ENCODE measurements around the gene CRADD. TPM values are rescaled to one million over a fixed set of nuclear protein-coding genes. Genes with fewer than 3 reads are reported as not detected.
"Not testable (repeated sequence)": the region's sequence is repeated elsewhere in the genome, so short reads cannot be mapped to it uniquely, and the experiment has no call there.

The CRADD gene
- total RNA-seq, 1 donor from 2014 or later, result 41.2 TPM

DNA sequence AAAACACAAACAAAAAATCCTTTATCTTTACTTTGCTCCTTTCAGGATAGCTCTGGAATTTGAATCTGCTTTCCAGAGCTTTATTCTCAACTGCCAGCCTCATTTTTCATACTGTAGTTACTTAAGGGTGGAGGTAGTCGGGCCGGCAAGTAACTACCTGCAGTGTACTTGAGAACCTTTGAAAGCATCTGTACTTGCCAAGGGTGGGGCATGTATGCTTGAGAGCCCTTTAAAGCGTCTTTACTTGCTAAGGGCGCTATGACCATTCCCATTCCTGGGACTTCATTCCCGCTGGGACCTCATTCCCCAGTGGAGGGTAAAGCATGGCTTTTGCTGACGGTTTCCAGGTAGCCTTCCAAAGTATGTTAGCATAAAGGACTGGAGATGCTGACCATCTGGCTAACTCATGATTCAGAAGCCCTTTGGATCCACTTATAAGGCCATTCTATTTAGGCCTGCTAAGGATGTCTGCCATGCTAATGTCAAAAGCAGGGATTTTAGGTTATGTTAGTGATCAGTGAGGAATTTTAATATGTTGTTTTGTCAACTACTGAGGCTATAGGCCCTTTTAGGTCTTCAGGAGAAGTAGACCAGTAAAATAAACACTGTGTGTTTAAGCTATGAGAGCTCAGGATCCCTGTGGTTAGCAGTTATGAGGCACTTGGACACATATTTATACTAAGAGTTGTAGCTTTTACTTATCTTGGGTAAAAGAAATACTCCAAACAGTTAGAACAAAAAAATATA lies 74.9 kb downstream of the CRADD start:
- H3K4me1 ChIP-seq, result no peaks in the 10 kb centered on the region
- no peak for TF ChIP-seq EZH2 (IDR thresholded peaks at IDR 0.05)
- TF ChIP-seq, protein P1, sequence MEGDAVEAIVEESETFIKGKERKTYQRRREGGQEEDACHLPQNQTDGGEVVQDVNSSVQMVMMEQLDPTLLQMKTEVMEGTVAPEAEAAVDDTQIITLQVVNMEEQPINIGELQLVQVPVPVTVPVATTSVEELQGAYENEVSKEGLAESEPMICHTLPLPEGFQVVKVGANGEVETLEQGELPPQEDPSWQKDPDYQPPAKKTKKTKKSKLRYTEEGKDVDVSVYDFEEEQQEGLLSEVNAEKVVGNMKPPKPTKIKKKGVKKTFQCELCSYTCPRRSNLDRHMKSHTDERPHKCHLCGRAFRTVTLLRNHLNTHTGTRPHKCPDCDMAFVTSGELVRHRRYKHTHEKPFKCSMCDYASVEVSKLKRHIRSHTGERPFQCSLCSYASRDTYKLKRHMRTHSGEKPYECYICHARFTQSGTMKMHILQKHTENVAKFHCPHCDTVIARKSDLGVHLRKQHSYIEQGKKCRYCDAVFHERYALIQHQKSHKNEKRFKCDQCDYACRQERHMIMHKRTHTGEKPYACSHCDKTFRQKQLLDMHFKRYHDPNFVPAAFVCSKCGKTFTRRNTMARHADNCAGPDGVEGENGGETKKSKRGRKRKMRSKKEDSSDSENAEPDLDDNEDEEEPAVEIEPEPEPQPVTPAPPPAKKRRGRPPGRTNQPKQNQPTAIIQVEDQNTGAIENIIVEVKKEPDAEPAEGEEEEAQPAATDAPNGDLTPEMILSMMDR (IDR thresholded peaks at IDR 0.05), result no peak
- TF ChIP-seq EZH2phosphoT487 (IDR thresholded peaks at IDR 0.05), result no peak
- H3K4me2 ChIP-seq, result no peak overlapping the region
- no peak overlapping the region for H3K9ac ChIP-seq
- H3K79me2 ChIP-seq (ENCODE audit: low read depth), result no peaks in the 10 kb centered on the region
- no peaks in the 10 kb centered on the region for H3K27me3 ChIP-seq
- H3K4me3 ChIP-seq, result no peak overlapping the region
- DNase-seq (ENCODE audit: low spot score), result no peak
- H4K20me1 ChIP-seq (ENCODE audit: low read depth), result no peaks in the 10 kb centered on the region
- H3K27me3 Mint-ChIP-seq (ENCODE audit: insufficient read depth, low read depth), result peaks cover 7% of the 10 kb centered on the region
- H3K9me3 Mint-ChIP-seq, result peaks cover 20% of the 10 kb centered on the region
- peaks cover 3% of the 10 kb centered on the region for H3K4me1 Mint-ChIP-seq
- peaks cover 9% of the 10 kb centered on the region for H3K36me3 Mint-ChIP-seq
- H3K4me3 Mint-ChIP-seq, result no peak overlapping the region
- no peak overlapping the region for H2AFZ ChIP-seq (replicated peaks)
- no peak overlapping the region for H3K27ac ChIP-seq
- H3K27ac Mint-ChIP-seq, result no peak overlapping the region
- H3F3A ChIP-seq (ENCODE audit: low read depth), result no peaks in the 10 kb centered on the region
- H3K36me3 ChIP-seq, result no peaks in the 10 kb centered on the region
- no peaks in the 10 kb centered on the region for H3K9me3 ChIP-seq (ENCODE audit: low read depth)

DNA sequence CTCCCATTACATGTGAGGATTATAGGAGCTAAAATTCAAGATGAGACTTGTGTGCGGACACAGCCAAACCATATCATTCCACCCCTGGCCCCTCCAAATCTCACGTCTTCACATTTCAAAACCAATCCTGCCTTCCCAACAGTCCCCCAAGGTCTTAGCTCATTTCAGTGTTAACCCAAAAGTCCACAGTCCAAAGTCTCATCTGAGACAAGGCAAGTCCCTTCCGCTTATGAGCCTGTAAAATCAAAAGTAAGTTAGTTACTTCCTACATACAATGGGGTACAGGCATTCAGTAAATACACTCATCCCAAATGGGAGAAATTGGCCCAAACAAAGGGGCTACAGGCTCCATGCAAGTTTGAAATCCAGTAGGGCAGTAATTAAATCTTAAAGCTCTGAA lies 76.1 kb downstream of the CRADD start:
- no peak overlapping the region for H3K27ac Mint-ChIP-seq

DNA sequence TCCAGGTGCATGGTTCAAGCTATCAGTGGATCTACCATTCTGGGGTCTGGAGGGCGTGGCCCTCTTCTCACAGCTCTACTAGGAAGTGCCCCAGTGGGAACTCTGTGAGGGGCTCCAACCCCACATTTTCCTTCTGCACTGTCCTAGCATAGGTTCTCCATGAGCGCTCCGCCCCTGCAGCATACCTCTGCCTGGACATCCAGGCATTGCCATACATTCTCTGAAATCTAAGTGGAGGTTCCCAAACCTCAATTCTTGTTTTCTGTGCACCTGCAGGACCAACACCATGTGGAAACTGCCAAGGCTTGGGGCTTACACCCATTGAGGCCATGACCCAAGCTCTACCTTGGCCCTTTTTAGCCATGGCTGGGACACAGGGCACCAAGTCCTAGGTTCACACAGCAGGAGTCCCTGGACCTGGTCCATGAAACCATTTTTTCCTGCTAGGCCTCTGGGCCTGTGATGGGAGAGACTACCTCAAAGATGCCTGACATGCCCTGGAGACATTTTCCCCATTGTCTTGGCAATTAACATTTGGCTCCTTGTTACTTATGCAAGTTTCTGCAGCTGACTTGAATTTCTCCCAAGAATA lies 76.8 kb downstream of the CRADD start:
- H3K27me3 Mint-ChIP-seq (ENCODE audit: insufficient read depth, low read depth), result peaks cover 5% of the 10 kb centered on the region
- peaks cover 20% of the 10 kb centered on the region for H3K9me3 Mint-ChIP-seq
- no peak overlapping the region for H3K27ac Mint-ChIP-seq
- H3K4me1 ChIP-seq, result no peaks in the 10 kb centered on the region
- no peak for DNase-seq (ENCODE audit: low spot score)
- no peak overlapping the region for H3K9ac ChIP-seq
- no peaks in the 10 kb centered on the region for H3K36me3 ChIP-seq
- no peaks in the 10 kb centered on the region for H3K27me3 ChIP-seq
- H3K9me3 ChIP-seq (ENCODE audit: low read depth), result no peaks in the 10 kb centered on the region
- no peak overlapping the region for H3K4me3 Mint-ChIP-seq
- no peaks in the 10 kb centered on the region for H4K20me1 ChIP-seq (ENCODE audit: low read depth)
- no peaks in the 10 kb centered on the region for H3F3A ChIP-seq (ENCODE audit: low read depth)
- H3K4me1 Mint-ChIP-seq, result peaks cover 3% of the 10 kb centered on the region
- TF ChIP-seq, protein P1 (IDR thresholded peaks at IDR 0.05), result no peak
- TF ChIP-seq EZH2 (IDR thresholded peaks at IDR 0.05), result no peak
- no peak for TF ChIP-seq EZH2phosphoT487 (IDR thresholded peaks at IDR 0.05)
- H3K27ac ChIP-seq, result no peak overlapping the region
- H3K79me2 ChIP-seq (ENCODE audit: low read depth), result no peaks in the 10 kb centered on the region
- peaks cover 9% of the 10 kb centered on the region for H3K36me3 Mint-ChIP-seq
- no peak overlapping the region for H3K4me2 ChIP-seq
- H2AFZ ChIP-seq (replicated peaks), result no peak overlapping the region
- no peak overlapping the region for H3K4me3 ChIP-seq

More for the DNA sequence above, 76.1 kb downstream of the CRADD start:
- Mint-ChIP-seq H3K36me3 (peaks cover 9% of the 10 kb centered on the region), H3K27me3 (ENCODE audit: insufficient read depth, low read depth) (peaks cover 5% of the 10 kb centered on the region), H3K9me3 (peaks cover 20% of the 10 kb centered on the region), H3K4me3 (no peak overlapping the region), H3K4me1 (peaks cover 3% of the 10 kb centered on the region)
- no peaks in the 10 kb centered on the region for H3K4me1 ChIP-seq
- no peaks in the 10 kb centered on the region for H4K20me1 ChIP-seq (ENCODE audit: low read depth)
- no peaks in the 10 kb centered on the region for H3K79me2 ChIP-seq (ENCODE audit: low read depth)
- no peak overlapping the region for H2AFZ ChIP-seq (replicated peaks)
- no peak for DNase-seq (ENCODE audit: low spot score)
- H3K4me3 ChIP-seq, result no peak overlapping the region
- no peaks in the 10 kb centered on the region for H3F3A ChIP-seq (ENCODE audit: low read depth)
- no peaks in the 10 kb centered on the region for H3K27me3 ChIP-seq
- no peaks in the 10 kb centered on the region for H3K36me3 ChIP-seq
- TF ChIP-seq EZH2 (IDR thresholded peaks at IDR 0.05) (no peak), EZH2phosphoT487 (IDR thresholded peaks at IDR 0.05) (no peak)
- TF ChIP-seq, protein P1 (IDR thresholded peaks at IDR 0.05), result no peak
- H3K9me3 ChIP-seq (ENCODE audit: low read depth), result no peaks in the 10 kb centered on the region
- no peak overlapping the region for H3K4me2 ChIP-seq
- H3K27ac ChIP-seq, result no peak overlapping the region
- H3K9ac ChIP-seq, result no peak overlapping the region

DNA sequence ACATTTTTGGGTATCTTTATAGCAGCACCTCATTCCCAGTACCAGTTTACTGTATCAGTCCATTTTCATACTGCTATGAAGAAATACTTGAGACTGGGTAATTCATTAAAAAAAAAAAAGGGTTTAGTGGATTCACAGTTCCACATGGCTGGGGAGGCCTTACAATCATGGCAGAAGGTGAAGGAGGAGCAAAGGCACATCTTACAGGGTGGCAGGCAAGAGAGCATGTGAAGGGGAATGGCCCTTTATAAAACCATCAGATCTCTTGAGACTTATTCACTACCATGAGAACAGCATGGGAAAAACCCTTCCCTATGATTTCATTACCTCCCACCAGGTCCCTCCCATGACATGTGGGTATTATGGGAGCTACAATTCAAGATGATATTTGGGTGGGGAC lies 77.7 kb downstream of the CRADD start:
- H3K9me3 Mint-ChIP-seq, result peaks cover 20% of the 10 kb centered on the region
- not testable (repeated sequence) for DNase-seq (ENCODE audit: low spot score); H3K4me3 Mint-ChIP-seq; H3K9me3 ChIP-seq (ENCODE audit: low read depth); H3K79me2 ChIP-seq (ENCODE audit: low read depth); H3K27me3 Mint-ChIP-seq (ENCODE audit: insufficient read depth, low read depth); H3K36me3 ChIP-seq; H2AFZ ChIP-seq (replicated peaks); H3K4me1 ChIP-seq; H3K4me2 ChIP-seq; H3K9ac ChIP-seq; H3K27ac ChIP-seq; H3K27ac Mint-ChIP-seq; H3K4me1 Mint-ChIP-seq; H3K27me3 ChIP-seq; H4K20me1 ChIP-seq (ENCODE audit: low read depth); H3F3A ChIP-seq (ENCODE audit: low read depth); H3K4me3 ChIP-seq; H3K36me3 Mint-ChIP-seq
